RWPE2 (cell line): ENCODE measurements around the gene PRMT1.
A peak's percentile ranks its signal among the peaks of the same experiment; 100 is the strongest.

ENCODE experiments used
- ATAC-seq: fragments of 200-7000 bp; cut with Tn5 transposase; 3 replicates; pipeline ENCODE4 v1.9.1; 2021; ENCODE audit warnings: low read depth
- DNase-seq: peaks from one replicate; pipeline ENCODE4 v3.0.0-alpha.2; 2020; ENCODE audit warnings: low spot score
- H3K27ac ChIP-seq: fragments of 450-650 bp; 2 replicates; pipeline ENCODE4 v1.5.1; 2017; ENCODE audit warnings: mild to moderate bottlenecking; ENCODE audit not compliant: poor library complexity, severe bottlenecking
- H3K27me3 ChIP-seq: fragments of 250-450 bp; sonication (Bioruptor Pico); 2 replicates; pipeline ENCODE4 v1.5.1; 2021; ENCODE audit warnings: mild to moderate bottlenecking, moderate library complexity; ENCODE audit not compliant: insufficient read depth, poor library complexity, severe bottlenecking
- H3K36me3 ChIP-seq: fragments of 250-450 bp; sonication (Bioruptor Pico); 2 replicates; pipeline ENCODE4 v1.5.1; 2020; ENCODE audit warnings: low read depth, mild to moderate bottlenecking, moderate library complexity
- H3K4me1 ChIP-seq: fragments of 250-450 bp; sonication (Bioruptor Pico); 2 replicates; pipeline ENCODE4 v1.5.1; 2021; ENCODE audit warnings: mild to moderate bottlenecking, moderate library complexity; ENCODE audit not compliant: insufficient read depth, poor library complexity, severe bottlenecking
- H3K4me3 ChIP-seq: fragments of 250-450 bp; sonication (Bioruptor Pico); 2 replicates; pipeline ENCODE4 v1.5.1; 2021; ENCODE audit warnings: mild to moderate bottlenecking, moderate library complexity; ENCODE audit not compliant: severe bottlenecking
- H3K9me3 ChIP-seq: fragments of 250-450 bp; sonication (Bioruptor Pico); 2 replicates; pipeline ENCODE4 v1.5.1; 2021; ENCODE audit warnings: mild to moderate bottlenecking, moderate library complexity; ENCODE audit not compliant: severe bottlenecking
- CTCF ChIP-seq: fragments of 450-650 bp; IDR thresholded peaks from one replicate; pipeline ENCODE4 v1.5.1; 2017; ENCODE audit warnings: mild to moderate bottlenecking, moderate library complexity; ENCODE audit not compliant: poor library complexity, severe bottlenecking

PRMT1 gene

GRCh38 chr19:49684251-49684982 is 7.3 kb downstream of the PRMT1 start:
- DNase-seq, result peak; percentile 58
- no peaks in the 10 kb centered on the region for H3K27me3 ChIP-seq
- no peaks in the 10 kb centered on the region for H3K4me1 ChIP-seq
- peak; percentile 7; the same call in 1 of the 3 replicates for ATAC-seq
- TF ChIP-seq CTCF, result peak; percentile 61
- H3K27ac ChIP-seq, result no peak overlapping the region
- H3K4me3 ChIP-seq, result no peak overlapping the region
- no peaks in the 10 kb centered on the region for H3K9me3 ChIP-seq
- peaks cover 63% of the 10 kb centered on the region for H3K36me3 ChIP-seq

- peaks cover 60% of the 10 kb centered on the region for H3K36me3 ChIP-seq
- no peak overlapping the region for H3K4me3 ChIP-seq
- peak; percentile 1 for TF ChIP-seq CTCF
- H3K9me3 ChIP-seq, result no peaks in the 10 kb centered on the region
- H3K27ac ChIP-seq, result no peak overlapping the region
- peak; percentile 49 for DNase-seq
- no peaks in the 10 kb centered on the region for H3K4me1 ChIP-seq
- no peak for ATAC-seq
- no peaks in the 10 kb centered on the region for H3K27me3 ChIP-seq
These were observed 8.0 kb downstream of the PRMT1 start for GRCh38 chr19:49684983-49685553.

- no peaks in the 10 kb centered on the region for H3K27me3 ChIP-seq
- TF ChIP-seq CTCF, result no peak
- H3K36me3 ChIP-seq, result peaks cover 52% of the 10 kb centered on the region
These were observed 8.8 kb downstream of the PRMT1 start for GRCh38 chr19:49685845-49686332.

GRCh38 chr19:49686503-49687088 is 9.5 kb downstream of the PRMT1 start:
- DNase-seq (peak; percentile 62), ATAC-seq (no peak)
- no peaks in the 10 kb centered on the region for H3K27me3 ChIP-seq
- H3K27ac ChIP-seq, result no peak overlapping the region
- TF ChIP-seq CTCF, result no peak
- H3K4me1 ChIP-seq, result no peaks in the 10 kb centered on the region
- H3K36me3 ChIP-seq, result peaks cover 45% of the 10 kb centered on the region
- H3K4me3 ChIP-seq, result no peak overlapping the region
- no peaks in the 10 kb centered on the region for H3K9me3 ChIP-seq

More at GRCh38 chr19:49685845-49686332, 8.8 kb downstream of the PRMT1 start:
- Histone ChIP-seq H3K9me3 (no peaks in the 10 kb centered on the region), H3K27ac (no peak overlapping the region), H3K4me1 (no peaks in the 10 kb centered on the region), H3K4me3 (no peak overlapping the region)
- ATAC-seq (no peak), DNase-seq (peak; percentile 47)
